NB4 (cell line): ENCODE data around the gene CRLF1.

Source experiments
- CTCF ChIP-seq: IDR thresholded peaks from one replicate; pipeline ENCODE4 v1.5.1; 2012; ENCODE audit warnings: low read depth, low read length
- POLR2A ChIP-seq: IDR thresholded peaks from 2 replicates; pipeline ENCODE4 v1.6.1; 2011; ENCODE audit warnings: mild to moderate bottlenecking; ENCODE audit not compliant: insufficient read length; ENCODE audit errors: extremely low read depth

- TF ChIP-seq CTCF: no peak
- TF ChIP-seq POLR2A: no peak
Observed at GRCh38 chr19:18587561-18587960, 19.0 kb downstream of the CRLF1 start.
